Natural killer cell (primary cell): ENCODE measurements around the gene CUTC. TPM values are rescaled to one million over a fixed set of nuclear protein-coding genes. Genes with fewer than 3 reads are reported as not detected.

Experiments used
- ATAC-seq, 3 donors: fragments of 150-1000 bp in 2 of 3; fragments of 200-7000 bp in 1 of 3; cut with Tn5 transposase; 1 replicate in 1 of 3; 2 replicates in 2 of 3; pipeline ENCODE4 v1.10.0; 2021; ENCODE audit warnings: mild to moderate bottlenecking in 2 of 3, moderate library complexity in 2 of 3
- DNase-seq, 2 donors: peaks; one replicate each; pipeline versions ENCODE4 v3.0.0 to v3.0.0-alpha.2; 2013 to 2021; ENCODE audit warnings: mixed read lengths in 1 of 2
- H3K27ac ChIP-seq: one replicate; pipeline ENCODE4 v1.5.1; 2013; ENCODE audit warnings: mild to moderate bottlenecking, low read length
- H3K27me3 ChIP-seq: one replicate; pipeline ENCODE4 v1.6.1; 2013; ENCODE audit warnings: low read length; ENCODE audit not compliant: control insufficient read depth, insufficient read depth
- H3K36me3 ChIP-seq: one replicate; pipeline ENCODE4 v1.6.1; 2013; ENCODE audit warnings: low read length; ENCODE audit not compliant: control insufficient read depth, insufficient read depth
- H3K4me1 ChIP-seq: one replicate; pipeline ENCODE4 v1.6.1; 2013; ENCODE audit warnings: low read length; ENCODE audit not compliant: control insufficient read depth, insufficient read depth
- H3K4me3 ChIP-seq: one replicate; pipeline ENCODE4 v1.5.1; 2013; ENCODE audit warnings: low read length
- H3K9me3 ChIP-seq: one replicate; pipeline ENCODE4 v1.6.1; 2013; ENCODE audit warnings: low read length; ENCODE audit not compliant: control insufficient read depth, insufficient read depth
- H3K27ac Mint-ChIP-seq, 2 donors: one replicate each; pipeline ENCODE4 v1.8.0; 2022; ENCODE audit warnings: mild to moderate bottlenecking in 2 of 2, mixed read lengths in 2 of 2, moderate library complexity in 1 of 2
- H3K27me3 Mint-ChIP-seq, 2 donors: one replicate each; pipeline ENCODE4 v1.8.0; 2022; ENCODE audit warnings: low read depth in 2 of 2, mixed read lengths in 2 of 2
- H3K36me3 Mint-ChIP-seq: one replicate; pipeline ENCODE4 v1.8.0; 2022; ENCODE audit warnings: mixed read lengths
- H3K4me1 Mint-ChIP-seq, 2 donors: one replicate each; pipeline ENCODE4 v1.8.0; 2022; ENCODE audit warnings: mixed read lengths in 2 of 2
- H3K4me3 Mint-ChIP-seq: one replicate; pipeline ENCODE4 v1.8.0; 2022; ENCODE audit warnings: mild to moderate bottlenecking, moderate library complexity, mixed read lengths
- H3K9me3 Mint-ChIP-seq, 2 donors: one replicate each; pipeline ENCODE4 v1.8.0; 2022; ENCODE audit warnings: mixed read lengths in 2 of 2
- CTCF ChIP-seq: fragments of 200-600 bp; IDR thresholded peaks from one replicate; pipeline ENCODE4 v1.8.0; 2022; ENCODE audit warnings: antibody characterized with exemption
- WGBS: methylation state at CpG from one replicate; pipeline ENCODE4 v1.1.7; 2013; ENCODE audit warnings: missing lambda C conversion rate; ENCODE audit not compliant: insufficient coverage; 5-methylcytosine and 5-hydroxymethylcytosine counted together
- intact Hi-C: fragments of 100-400 bp; cut with micrococcal nuclease; formaldehyde crosslinking; loops from one replicate; pipeline ENCODE4 v1.14.2; 2022
- total RNA-seq, 4 donors: library from RNA; stranded (reverse); fragments of 120-200 nt in 1 of 4; gene quantifications; one replicate each; pipeline versions ENCODE4 v1.2.3 to v1.2.4, GENCODE V29; 2013 to 2022

Gene CUTC
- total RNA-seq, 3 donors from 2014 or later (not counting 1 experiment from before 2014, with no cell fraction given), result 21.4 to 28.1 (median 23.5) TPM

GRCh38 chr10:99689461-99689860, 42.6 kb upstream of the CUTC start:
- Mint-ChIP-seq H3K27ac (no peak overlapping the region), H3K27me3 (no peaks in the 10 kb centered on the region), H3K9me3 (no peaks in the 10 kb centered on the region), H3K4me3 (no peak overlapping the region), H3K4me1 (no peaks in the 10 kb centered on the region), H3K36me3 (no peaks in the 10 kb centered on the region)
- ATAC-seq, result no peak
- WGBS, result no CpG with 5 or more reads among the region's 1 CpG
- Histone ChIP-seq H3K27ac (no peak overlapping the region), H3K4me1 (no peaks in the 10 kb centered on the region), H3K27me3 (no peaks in the 10 kb centered on the region), H3K4me3 (no peak overlapping the region), H3K36me3 (peaks cover 13% of the 10 kb centered on the region), H3K9me3 (no peaks in the 10 kb centered on the region)
- DNase-seq, result no peak
- TF ChIP-seq CTCF, result no peak
- intact Hi-C loops, result no loop called here

GRCh38 chr10:99693933-99694583, 38.0 kb upstream of the CUTC start:
- WGBS, result 99% methylated on average over 3 of the region's 3 CpGs
- no peaks in the 10 kb centered on the region for H3K27me3 Mint-ChIP-seq
- no peaks in the 10 kb centered on the region for H3K9me3 Mint-ChIP-seq
- H3K4me3 Mint-ChIP-seq, result no peak overlapping the region
- no peak overlapping the region for H3K27ac Mint-ChIP-seq
- Histone ChIP-seq H3K9me3 (no peaks in the 10 kb centered on the region), H3K36me3 (peaks cover 32% of the 10 kb centered on the region), H3K27ac (no peak overlapping the region), H3K4me1 (no peaks in the 10 kb centered on the region), H3K4me3 (no peak overlapping the region), H3K27me3 (no peaks in the 10 kb centered on the region)
- H3K4me1 Mint-ChIP-seq, result no peaks in the 10 kb centered on the region
- DNase-seq (no peak), ATAC-seq (no peak)
- intact Hi-C loops, result no loop called here
- peaks cover 5% of the 10 kb centered on the region for H3K36me3 Mint-ChIP-seq
- TF ChIP-seq CTCF, result no peak

GRCh38 chr10:99695761-99696160, 36.3 kb upstream of the CUTC start:
- DNase-seq (no peak), ATAC-seq (no peak)
- Histone ChIP-seq H3K4me1 (no peaks in the 10 kb centered on the region), H3K36me3 (peaks cover 38% of the 10 kb centered on the region), H3K4me3 (no peak overlapping the region), H3K27ac (no peak overlapping the region), H3K27me3 (no peaks in the 10 kb centered on the region), H3K9me3 (no peaks in the 10 kb centered on the region)
- WGBS, result 95% methylated on average over 5 of the region's 6 CpGs
- TF ChIP-seq CTCF, result no peak
- Mint-ChIP-seq H3K36me3 (peaks cover 16% of the 10 kb centered on the region), H3K9me3 (no peaks in the 10 kb centered on the region), H3K27ac (no peak overlapping the region), H3K4me3 (no peak overlapping the region), H3K27me3 (no peaks in the 10 kb centered on the region), H3K4me1 (no peaks in the 10 kb centered on the region)
- intact Hi-C loops, result no loop called here

GRCh38 chr10:99698504-99699080, 33.4 kb upstream of the CUTC start:
- DNase-seq (peak in 1 of 2 donors; percentile 15), ATAC-seq (no peak)
- no peak overlapping the region for H3K4me3 Mint-ChIP-seq
- 94% methylated on average over 8 of the region's 8 CpGs for WGBS
- no peaks in the 10 kb centered on the region for H3K4me1 Mint-ChIP-seq
- intact Hi-C loops, result no loop called here
- Histone ChIP-seq H3K27me3 (no peaks in the 10 kb centered on the region), H3K36me3 (peaks cover 33% of the 10 kb centered on the region), H3K27ac (no peak overlapping the region), H3K4me1 (no peaks in the 10 kb centered on the region), H3K9me3 (no peaks in the 10 kb centered on the region), H3K4me3 (no peak overlapping the region)
- H3K27me3 Mint-ChIP-seq, result no peaks in the 10 kb centered on the region
- no peaks in the 10 kb centered on the region for H3K9me3 Mint-ChIP-seq
- H3K36me3 Mint-ChIP-seq, result peaks cover 18% of the 10 kb centered on the region
- TF ChIP-seq CTCF, result no peak
- no peak overlapping the region for H3K27ac Mint-ChIP-seq
